Measurements from ENCODE around the gene PTBP1.

- TF ChIP-seq CTCF (conservative IDR thresholded peaks at IDR 0.05 in 1 of 2, IDR thresholded peaks at IDR 0.05 in 1 of 2; ENCODE audit: low read depth in 1 of 2, low read length in 2 of 2), result no peak
- no peak for TF ChIP-seq EZH2 (IDR thresholded peaks at IDR 0.05; ENCODE audit: low read length, missing control alignments)
These were observed 7.6 kb upstream of the PTBP1 start for GRCh38 chr19:789701-790060.

Data from fibroblast of lung (primary cell).